HepG2 (cell line): ENCODE data around the gene SLC20A1. TPM values are rescaled to one million over a fixed set of nuclear protein-coding genes. Genes with fewer than 3 reads are reported as not detected.

Experiments
- CC2D1A ChIP-seq: sonication (generic); formaldehyde crosslinking; IDR thresholded peaks from 2 replicates; pipeline ENCODE4 v1.8.1; 2023; ENCODE audit warnings: mild to moderate bottlenecking, missing genetic modification reagents
- DR1 ChIP-seq: sonication (generic); formaldehyde crosslinking; IDR thresholded peaks from 2 replicates; pipeline ENCODE4 v1.8.0; 2021; ENCODE audit warnings: mild to moderate bottlenecking, missing genetic modification reagents, inconsistent platforms
- HNF4G ChIP-seq, 2 experiments: sonication (generic) in 1 of 2; formaldehyde crosslinking in 1 of 2; IDR thresholded peaks; 2 replicates each; pipeline versions ENCODE4 v1.4.0 to v1.6.1; 2011 to 2020; ENCODE audit warnings: borderline replicate concordance in 2 of 2, low read depth in 2 of 2, mild to moderate bottlenecking in 2 of 2, low read length in 1 of 2, missing genetic modification reagents in 1 of 2, moderate library complexity in 1 of 2
- KMT2A ChIP-seq: sonication (generic); formaldehyde crosslinking; IDR thresholded peaks from 2 replicates; pipeline ENCODE4 v1.4.0; 2020; ENCODE audit warnings: missing genetic modification reagents
- LCORL ChIP-seq, 2 experiments: fragments of 450-650 bp in 1 of 2; sonication (generic) in 1 of 2; formaldehyde crosslinking in 1 of 2; IDR thresholded peaks; 2 replicates each; pipeline versions ENCODE4 v1.5.0 to v1.6.1; 2017 to 2020; ENCODE audit warnings: antibody characterized with exemption in 1 of 2, missing genetic modification reagents in 1 of 2
- SETDB1 ChIP-seq: sonication (generic); formaldehyde crosslinking; IDR thresholded peaks from 2 replicates; pipeline ENCODE4 v1.5.1; 2020; ENCODE audit warnings: missing genetic modification reagents, mild to moderate bottlenecking, borderline replicate concordance
- SMARCC2 ChIP-seq: fragments of 450-650 bp; IDR thresholded peaks from 2 replicates; pipeline ENCODE4 v1.6.1; 2017; ENCODE audit warnings: antibody characterized with exemption, mild to moderate bottlenecking
- SP4 ChIP-seq: sonication (generic); formaldehyde crosslinking; IDR thresholded peaks from 2 replicates; pipeline ENCODE4 v1.8.1; 2023; ENCODE audit warnings: mild to moderate bottlenecking, missing genetic modification reagents
- USF2 ChIP-seq, 2 experiments: sonication (generic) in 1 of 2; formaldehyde crosslinking in 1 of 2; IDR thresholded peaks; 2 replicates each; pipeline versions ENCODE4 v1.5.1 to v1.6.1; 2011 to 2020; ENCODE audit warnings: borderline replicate concordance in 1 of 2, low read depth in 1 of 2, low read length in 1 of 2, mild to moderate bottlenecking in 1 of 2, missing genetic modification reagents in 1 of 2, moderate library complexity in 1 of 2
- ZFY ChIP-seq: sonication (generic); formaldehyde crosslinking; IDR thresholded peaks from 2 replicates; pipeline ENCODE4 v1.4.0; 2020; ENCODE audit warnings: missing genetic modification reagents
- ZNF441 ChIP-seq: sonication (generic); formaldehyde crosslinking; IDR thresholded peaks from 2 replicates; pipeline ENCODE4 v1.7.0; 2021; ENCODE audit warnings: missing genetic modification reagents, borderline replicate concordance
- ZNF614 ChIP-seq: IDR thresholded peaks from 2 replicates; pipeline ENCODE4 v1.6.1; 2018; ENCODE audit warnings: missing biosample characterization, missing genetic modification reagents, inconsistent platforms, borderline replicate concordance
- polyA plus RNA-seq, 8 experiments: library from polyadenylated mRNA; depleted of rRNA in 3 of 8; stranded (reverse) in 7 of 8; unstranded in 1 of 8; fragments of >200 nt; fragmentation: Illumina TruSeq in 4 of 8; extraction: Trizol in 4 of 8; gene quantifications; 2 replicates each; pipeline versions ENCODE4 v1.2.1 to v1.2.3, GENCODE V29; 2011 to 2016; ENCODE audit warnings: low read depth in 4 of 8, missing spikeins in 1 of 8, mixed read lengths in 1 of 8; ENCODE audit not compliant: insufficient read depth in 1 of 8
- total RNA-seq, 5 experiments: library from RNA; depleted of rRNA; stranded (reverse); fragments of >200 nt; fragmentation: Illumina TruSeq; extraction: Trizol; gene quantifications; 2 replicates each; pipeline ENCODE4 v1.2.3, GENCODE V29; 2016; ENCODE audit warnings: low read depth in 1 of 5
- TF ChIP-seq, protein P1 (sequence below): sonication (generic); formaldehyde crosslinking; IDR thresholded peaks from 2 replicates; pipeline ENCODE4 v1.4.0; 2020; ENCODE audit warnings: missing genetic modification reagents
- TF ChIP-seq, protein P2 (sequence below): sonication (generic); formaldehyde crosslinking; IDR thresholded peaks from 2 replicates; pipeline ENCODE4 v1.5.0; 2020; ENCODE audit warnings: missing genetic modification reagents

SLC20A1 gene
- total and polyA plus RNA-seq, 2 of the 13 experiments (the other 11 are each of a cell fraction or from before 2014, with no cell fraction given): 54.0 to 85.9 TPM

- TF ChIP-seq, protein P1, sequence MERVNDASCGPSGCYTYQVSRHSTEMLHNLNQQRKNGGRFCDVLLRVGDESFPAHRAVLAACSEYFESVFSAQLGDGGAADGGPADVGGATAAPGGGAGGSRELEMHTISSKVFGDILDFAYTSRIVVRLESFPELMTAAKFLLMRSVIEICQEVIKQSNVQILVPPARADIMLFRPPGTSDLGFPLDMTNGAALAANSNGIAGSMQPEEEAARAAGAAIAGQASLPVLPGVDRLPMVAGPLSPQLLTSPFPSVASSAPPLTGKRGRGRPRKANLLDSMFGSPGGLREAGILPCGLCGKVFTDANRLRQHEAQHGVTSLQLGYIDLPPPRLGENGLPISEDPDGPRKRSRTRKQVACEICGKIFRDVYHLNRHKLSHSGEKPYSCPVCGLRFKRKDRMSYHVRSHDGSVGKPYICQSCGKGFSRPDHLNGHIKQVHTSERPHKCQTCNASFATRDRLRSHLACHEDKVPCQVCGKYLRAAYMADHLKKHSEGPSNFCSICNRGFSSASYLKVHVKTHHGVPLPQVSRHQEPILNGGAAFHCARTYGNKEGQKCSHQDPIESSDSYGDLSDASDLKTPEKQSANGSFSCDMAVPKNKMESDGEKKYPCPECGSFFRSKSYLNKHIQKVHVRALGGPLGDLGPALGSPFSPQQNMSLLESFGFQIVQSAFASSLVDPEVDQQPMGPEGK (CRISPR knock-in tag): peak; percentile 79
- TF ChIP-seq KMT2A (CRISPR knock-in tag) (no peak), ZNF614 (peak; percentile 68), USF2 (IDR thresholded peaks at IDR 0.05; ENCODE audit: low read depth, low read length) (no peak), USF2 (CRISPR knock-in tag; IDR thresholded peaks at IDR 0.05; ENCODE audit: borderline replicate concordance) (no peak), DR1 (CRISPR knock-in tag) (no peak), CC2D1A (CRISPR knock-in tag) (no peak), ZNF441 (CRISPR knock-in tag) (no peak), LCORL (IDR thresholded peaks at IDR 0.05) (no peak), LCORL (CRISPR knock-in tag; IDR thresholded peaks at IDR 0.05) (peak; percentile 90), SP4 (CRISPR knock-in tag) (no peak), ZFY (CRISPR knock-in tag) (no peak), HNF4G (IDR thresholded peaks at IDR 0.05; ENCODE audit: borderline replicate concordance, low read depth, low read length) (peak; percentile 96), HNF4G (CRISPR knock-in tag; IDR thresholded peaks at IDR 0.05; ENCODE audit: borderline replicate concordance, low read depth) (peak; percentile 98), SMARCC2 (no peak; the same call in 1 of the 2 replicates), SETDB1 (CRISPR knock-in tag) (no peak)
- TF ChIP-seq, protein P2, sequence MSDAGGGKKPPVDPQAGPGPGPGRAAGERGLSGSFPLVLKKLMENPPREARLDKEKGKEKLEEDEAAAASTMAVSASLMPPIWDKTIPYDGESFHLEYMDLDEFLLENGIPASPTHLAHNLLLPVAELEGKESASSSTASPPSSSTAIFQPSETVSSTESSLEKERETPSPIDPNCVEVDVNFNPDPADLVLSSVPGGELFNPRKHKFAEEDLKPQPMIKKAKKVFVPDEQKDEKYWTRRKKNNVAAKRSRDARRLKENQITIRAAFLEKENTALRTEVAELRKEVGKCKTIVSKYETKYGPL (CRISPR knock-in tag): no peak
Measured at GRCh38 chr2:112644155-112644932, 1.4 kb upstream of the SLC20A1 start (continued).
